Gastroesophageal sphincter (tissue), 4 donors: ENCODE data around the gene UBE2E2. TPM values are rescaled to one million over a fixed set of nuclear protein-coding genes. Genes with fewer than 3 reads are reported as not detected.

Experiments
- ATAC-seq: fragments of 150-250 bp; one replicate; pipeline ENCODE4 v1.9.1; 2016; ENCODE audit warnings: mild to moderate bottlenecking, moderate library complexity
- H3K27ac ChIP-seq, 4 donors: fragments of 200-600 bp; sonication (generic) in 3 of 4; 1 replicate in 3 of 4; 2 replicates in 1 of 4; pipeline ENCODE4 v1.5.1; 2016 to 2019
- H3K27me3 ChIP-seq: fragments of 200-600 bp; sonication (generic); one replicate; pipeline ENCODE4 v1.5.1; 2019
- H3K36me3 ChIP-seq, 2 donors: fragments of 200-600 bp; sonication (generic); one replicate each; pipeline ENCODE4 v1.5.1; 2019; ENCODE audit warnings: control low read depth in 1 of 2
- H3K4me1 ChIP-seq, 3 donors: fragments of 200-600 bp; sonication (generic); 1 replicate in 2 of 3; 2 replicates in 1 of 3; pipeline ENCODE4 v1.5.1; 2016 to 2019; ENCODE audit warnings: control low read depth in 2 of 3
- H3K4me3 ChIP-seq, 2 donors: fragments of 200-600 bp; sonication (generic); one replicate each; pipeline ENCODE4 v1.5.1; 2019; ENCODE audit warnings: mild to moderate bottlenecking in 1 of 2, moderate library complexity in 1 of 2
- H3K9me3 ChIP-seq, 3 donors: fragments of 200-600 bp; sonication (generic); one replicate each; pipeline ENCODE4 v1.5.1; 2017 to 2019; ENCODE audit warnings: control low read depth in 2 of 3
- CTCF ChIP-seq, 4 experiments: fragments of 200-600 bp in 2 of 4; fragments of 450-650 bp in 2 of 4; sonication (generic) in 1 of 4; IDR thresholded peaks; one replicate each; pipeline ENCODE4 v1.5.1; 2017 to 2019; ENCODE audit warnings: antibody characterized with exemption in 4 of 4, mild to moderate bottlenecking in 2 of 4, moderate library complexity in 2 of 4
- EP300 ChIP-seq: sonication (generic); formaldehyde crosslinking; IDR thresholded peaks from one replicate; pipeline ENCODE4 v1.6.1; 2017; ENCODE audit warnings: antibody characterized with exemption, mild to moderate bottlenecking
- POLR2A ChIP-seq, 2 donors: fragments of 450-650 bp; IDR thresholded peaks; one replicate each; pipeline ENCODE4 v1.6.1; 2017; ENCODE audit warnings: antibody characterized with exemption in 2 of 2, mild to moderate bottlenecking in 2 of 2, moderate library complexity in 1 of 2
- POLR2AphosphoS5 ChIP-seq: sonication (generic); formaldehyde crosslinking; IDR thresholded peaks from one replicate; pipeline ENCODE4 v1.6.1; 2017; ENCODE audit warnings: antibody characterized with exemption
- WGBS, 2 donors: methylation state at CpG; one replicate each; pipeline ENCODE4 v1.1.5; 2018; ENCODE audit warnings: low coverage in 1 of 2; 5-methylcytosine and 5-hydroxymethylcytosine counted together
- total RNA-seq, 4 donors: library from RNA; depleted of rRNA; stranded (reverse); fragments of >200 nt; gene quantifications; one replicate each; pipeline ENCODE4 v1.1.0, GENCODE V29; 2016

The UBE2E2 gene
- total RNA-seq, 4 donors from 2014 or later, result 35.8 to 114 (median 70.2) TPM

GRCh38 chr3:23272820-23273219 lies 69.7 kb downstream of the UBE2E2 start:
- peaks cover 0 to 10% (median 0%) of the 10 kb centered on the region in 3 donors for H3K4me1 ChIP-seq
- H3K27me3 ChIP-seq, result no peaks in the 10 kb centered on the region
- H3K4me3 ChIP-seq, result no peak overlapping the region
- peaks cover 0 to 6% (median 0%) of the 10 kb centered on the region in 3 donors for H3K9me3 ChIP-seq
- no peak for ATAC-seq
- WGBS, 2 donors, result 82 to 92% methylated on average over 2 of the region's 2 CpGs
- H3K27ac ChIP-seq, result no peak overlapping the region
- TF ChIP-seq POLR2A (IDR thresholded peaks at IDR 0.05) (no peak), POLR2AphosphoS5 (no peak)
- peaks cover 0 to 10% of the 10 kb centered on the region in 2 donors for H3K36me3 ChIP-seq

GRCh38 chr3:23275061-23275460 lies 71.9 kb downstream of the UBE2E2 start:
- ATAC-seq, result no peak
- WGBS, 2 donors, result 89 to 96% methylated on average over 8 of the region's 8 CpGs
- no peak for TF ChIP-seq CTCF (IDR thresholded peaks at IDR 0.05)
- no peak for TF ChIP-seq POLR2AphosphoS5
- no peak for TF ChIP-seq EP300
- no peak for TF ChIP-seq POLR2A (IDR thresholded peaks at IDR 0.05)

GRCh38 chr3:23275814-23276213 lies 72.7 kb downstream of the UBE2E2 start:
- H3K36me3 ChIP-seq, result peaks cover 0 to 10% of the 10 kb centered on the region in 2 donors
- no peak for TF ChIP-seq POLR2AphosphoS5
- ATAC-seq, result no peak
- H3K4me1 ChIP-seq, result peaks cover 0 to 11% (median 0%) of the 10 kb centered on the region in 3 donors
- H3K4me3 ChIP-seq, result no peak overlapping the region
- H3K27ac ChIP-seq, result no peak overlapping the region
- H3K27me3 ChIP-seq, result no peaks in the 10 kb centered on the region
- 85 to 100% methylated on average over 2 of the region's 2 CpGs for WGBS, 2 donors
- peaks cover 0 to 6% (median 0%) of the 10 kb centered on the region in 3 donors for H3K9me3 ChIP-seq

More at GRCh38 chr3:23275061-23275460, 71.9 kb downstream of the UBE2E2 start:
- peaks cover 0 to 6% (median 0%) of the 10 kb centered on the region in 3 donors for H3K9me3 ChIP-seq
- no peak overlapping the region for H3K27ac ChIP-seq
- H3K4me1 ChIP-seq, result peaks cover 0 to 10% (median 0%) of the 10 kb centered on the region in 3 donors
- H3K36me3 ChIP-seq, result peaks cover 0 to 10% of the 10 kb centered on the region in 2 donors
- no peaks in the 10 kb centered on the region for H3K27me3 ChIP-seq
- H3K4me3 ChIP-seq, result no peak overlapping the region

GRCh38 chr3:23276913-23277658 lies 74.0 kb downstream of the UBE2E2 start:
- H3K27ac ChIP-seq, result no peak overlapping the region
- ATAC-seq, result no peak
- peaks cover 0 to 18% (median 0%) of the 10 kb centered on the region in 3 donors for H3K4me1 ChIP-seq
- H3K4me3 ChIP-seq, result no peak overlapping the region
- peaks cover 0 to 2% (median 0%) of the 10 kb centered on the region in 3 donors for H3K9me3 ChIP-seq
- no peaks in the 10 kb centered on the region for H3K27me3 ChIP-seq
- 74 to 76% methylated on average over 7 of the region's 7 CpGs for WGBS, 2 donors
- H3K36me3 ChIP-seq, result no peaks in the 10 kb centered on the region
- no peak for TF ChIP-seq POLR2AphosphoS5
- no peak for TF ChIP-seq CTCF (IDR thresholded peaks at IDR 0.05)
- TF ChIP-seq POLR2A (IDR thresholded peaks at IDR 0.05), result no peak
- no peak for TF ChIP-seq EP300

- Histone ChIP-seq H3K27me3 (no peaks in the 10 kb centered on the region), H3K9me3 (no peaks in the 10 kb centered on the region), H3K4me1 (peaks cover 0 to 18% (median 0%) of the 10 kb centered on the region in 3 donors), H3K36me3 (no peaks in the 10 kb centered on the region), H3K4me3 (no peak overlapping the region), H3K27ac (no peak overlapping the region)
- no peak for ATAC-seq
- WGBS, 2 donors, result 65 to 88% methylated on average over 2 to 3 of the region's 3 CpGs
- TF ChIP-seq POLR2AphosphoS5 (no peak), EP300 (no peak), POLR2A (IDR thresholded peaks at IDR 0.05) (no peak), CTCF (IDR thresholded peaks at IDR 0.05) (no peak)
Measured at GRCh38 chr3:23277688-23278087, 74.6 kb downstream of the UBE2E2 start.

GRCh38 chr3:23283625-23284024 lies 80.5 kb downstream of the UBE2E2 start:
- Histone ChIP-seq H3K27ac (no peak overlapping the region), H3K36me3 (no peaks in the 10 kb centered on the region), H3K27me3 (no peaks in the 10 kb centered on the region), H3K4me1 (peaks cover 0 to 8% (median 0%) of the 10 kb centered on the region in 3 donors), H3K4me3 (no peak overlapping the region), H3K9me3 (peaks cover 0 to 7% (median 0%) of the 10 kb centered on the region in 3 donors)
- TF ChIP-seq CTCF (IDR thresholded peaks at IDR 0.05) (no peak), POLR2AphosphoS5 (no peak), EP300 (no peak), POLR2A (IDR thresholded peaks at IDR 0.05) (no peak)
- WGBS, 2 donors, result 96 to 100% methylated on average over 4 to 5 of the region's 5 CpGs
- ATAC-seq, result no peak
